Measurements from ENCODE around the gene FCHSD1. TPM values are rescaled to one million over a fixed set of nuclear protein-coding genes. Genes with fewer than 3 reads are reported as not detected.

Gene FCHSD1
- total RNA-seq, 1 donor, result 22.4 TPM

DNA sequence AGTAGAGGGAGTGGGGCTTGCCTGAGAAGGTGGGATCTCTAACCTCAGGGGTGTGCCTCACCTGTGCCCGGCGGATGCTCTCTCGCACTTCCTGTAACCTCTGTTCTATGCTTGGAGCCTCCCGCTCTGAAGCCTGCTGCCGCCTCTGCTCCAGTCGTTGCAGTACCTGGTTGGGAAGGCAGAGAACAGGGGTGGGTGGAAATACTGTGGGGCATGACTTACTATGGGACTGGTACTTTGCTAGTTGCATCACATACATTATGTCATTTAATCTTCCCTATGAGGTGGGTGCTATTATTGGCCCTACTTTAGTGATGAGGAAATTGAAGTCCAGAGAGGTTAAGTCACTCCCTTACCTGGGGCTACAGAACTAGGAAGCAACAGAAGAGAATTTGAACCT lies 5.2 kb downstream of the FCHSD1 start:
- peaks cover 61% of the 10 kb centered on the region for H3K36me3 ChIP-seq (ENCODE audit: insufficient read depth, low read length)
- peaks cover 15% of the 10 kb centered on the region for H4K20me1 ChIP-seq (ENCODE audit: insufficient read depth, low read length)

DNA sequence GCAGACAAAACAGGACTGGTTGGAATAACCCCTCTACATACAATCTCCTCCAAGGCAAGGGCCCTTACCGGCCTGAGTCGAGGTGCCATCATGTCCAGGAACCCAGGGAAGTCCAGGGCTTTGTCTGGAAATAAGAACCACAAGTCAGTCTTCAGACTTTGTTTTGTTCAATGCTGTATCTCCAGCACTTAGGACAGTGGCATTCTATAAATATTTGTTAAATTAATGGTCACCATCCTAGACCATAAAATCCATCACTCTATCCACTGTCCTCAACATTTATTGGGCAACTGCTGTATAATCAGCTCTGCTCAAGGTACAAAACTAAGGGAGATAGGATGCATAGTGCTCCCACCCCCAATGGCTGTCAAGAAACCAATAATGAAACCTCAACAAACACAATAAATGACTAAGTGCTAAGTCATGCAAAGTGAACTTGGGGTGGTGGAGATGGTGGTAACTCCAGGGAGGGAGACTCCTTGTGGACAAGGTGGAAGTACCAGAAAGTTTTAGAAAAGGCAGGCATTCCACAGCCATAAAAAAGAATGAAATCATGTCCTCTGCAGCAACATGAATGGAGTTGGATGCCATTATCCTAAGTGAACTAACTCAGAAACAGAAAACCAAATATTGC lies 9.5 kb downstream of the FCHSD1 start:
- peaks cover 27% of the 10 kb centered on the region for H4K20me1 ChIP-seq (ENCODE audit: insufficient read depth, low read length)
- H3K4me3 ChIP-seq (ENCODE audit: insufficient read depth, low read length), result no peak overlapping the region
- H3K4me2 ChIP-seq (ENCODE audit: insufficient read depth, low read length), result no peak overlapping the region
- no peaks in the 10 kb centered on the region for H3K27me3 ChIP-seq (ENCODE audit: insufficient read depth, low read length)
- no peak overlapping the region for H3K27ac ChIP-seq (ENCODE audit: low read depth, low read length)
- H3K4me1 ChIP-seq (ENCODE audit: insufficient read depth, low read length), result peaks cover 12% of the 10 kb centered on the region
- H3K36me3 ChIP-seq (ENCODE audit: insufficient read depth, low read length), result peaks cover 43% of the 10 kb centered on the region
- H3K79me2 ChIP-seq (ENCODE audit: insufficient read depth, low read length), result no peaks in the 10 kb centered on the region
- H3K9me3 ChIP-seq (ENCODE audit: low read depth, low read length), result no peaks in the 10 kb centered on the region
- no peak overlapping the region for H2AFZ ChIP-seq (ENCODE audit: low read length)
- TF ChIP-seq, protein P1, sequence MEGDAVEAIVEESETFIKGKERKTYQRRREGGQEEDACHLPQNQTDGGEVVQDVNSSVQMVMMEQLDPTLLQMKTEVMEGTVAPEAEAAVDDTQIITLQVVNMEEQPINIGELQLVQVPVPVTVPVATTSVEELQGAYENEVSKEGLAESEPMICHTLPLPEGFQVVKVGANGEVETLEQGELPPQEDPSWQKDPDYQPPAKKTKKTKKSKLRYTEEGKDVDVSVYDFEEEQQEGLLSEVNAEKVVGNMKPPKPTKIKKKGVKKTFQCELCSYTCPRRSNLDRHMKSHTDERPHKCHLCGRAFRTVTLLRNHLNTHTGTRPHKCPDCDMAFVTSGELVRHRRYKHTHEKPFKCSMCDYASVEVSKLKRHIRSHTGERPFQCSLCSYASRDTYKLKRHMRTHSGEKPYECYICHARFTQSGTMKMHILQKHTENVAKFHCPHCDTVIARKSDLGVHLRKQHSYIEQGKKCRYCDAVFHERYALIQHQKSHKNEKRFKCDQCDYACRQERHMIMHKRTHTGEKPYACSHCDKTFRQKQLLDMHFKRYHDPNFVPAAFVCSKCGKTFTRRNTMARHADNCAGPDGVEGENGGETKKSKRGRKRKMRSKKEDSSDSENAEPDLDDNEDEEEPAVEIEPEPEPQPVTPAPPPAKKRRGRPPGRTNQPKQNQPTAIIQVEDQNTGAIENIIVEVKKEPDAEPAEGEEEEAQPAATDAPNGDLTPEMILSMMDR (IDR thresholded peaks at IDR 0.05; ENCODE audit: extremely low read depth, low read depth, low read length), result peak; percentile 54
- peak; percentile 97 for DNase-seq (ENCODE audit: insufficient read length, low spot score, missing footprints)

More for the DNA sequence above, 5.2 kb downstream of the FCHSD1 start:
- Histone ChIP-seq H3K4me2 (ENCODE audit: insufficient read depth, low read length) (no peak overlapping the region), H2AFZ (ENCODE audit: low read length) (no peak overlapping the region), H3K9me3 (ENCODE audit: low read depth, low read length) (no peaks in the 10 kb centered on the region), H3K4me3 (ENCODE audit: insufficient read depth, low read length) (no peak overlapping the region), H3K79me2 (ENCODE audit: insufficient read depth, low read length) (peaks cover 12% of the 10 kb centered on the region), H3K4me1 (ENCODE audit: insufficient read depth, low read length) (peaks cover 9% of the 10 kb centered on the region), H3K27ac (ENCODE audit: low read depth, low read length) (no peak overlapping the region), H3K27me3 (ENCODE audit: insufficient read depth, low read length) (no peaks in the 10 kb centered on the region)
- no peak for DNase-seq (ENCODE audit: insufficient read length, low spot score, missing footprints)
- TF ChIP-seq, protein P1 (IDR thresholded peaks at IDR 0.05; ENCODE audit: extremely low read depth, low read depth, low read length), result no peak

DNA sequence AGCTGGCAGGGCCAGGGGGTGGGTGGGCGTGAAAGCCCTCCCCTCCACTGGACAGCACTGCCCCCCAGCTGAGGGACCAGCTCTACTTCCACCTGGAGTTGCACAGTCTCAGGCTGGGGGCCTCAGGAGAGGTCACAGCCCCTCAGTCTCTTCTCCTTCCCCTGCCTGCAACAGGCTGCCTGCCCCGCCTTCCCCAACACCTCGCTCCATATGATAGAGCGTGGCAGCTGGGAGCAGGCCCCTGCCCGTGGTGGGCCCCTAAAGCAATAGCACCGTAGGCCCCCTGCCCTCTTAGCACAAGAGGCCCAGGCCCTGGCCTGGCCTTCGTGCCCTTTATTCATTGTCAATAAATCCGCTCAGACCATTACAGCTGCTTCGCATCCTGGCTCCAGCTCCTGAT lies 10.5 kb downstream of the FCHSD1 start:
- Histone ChIP-seq H3K36me3 (ENCODE audit: insufficient read depth, low read length) (peaks cover 33% of the 10 kb centered on the region), H3K4me2 (ENCODE audit: insufficient read depth, low read length) (no peak overlapping the region), H4K20me1 (ENCODE audit: insufficient read depth, low read length) (peaks cover 30% of the 10 kb centered on the region), H3K27me3 (ENCODE audit: insufficient read depth, low read length) (no peaks in the 10 kb centered on the region), H3K9me3 (ENCODE audit: low read depth, low read length) (no peaks in the 10 kb centered on the region), H3K4me3 (ENCODE audit: insufficient read depth, low read length) (no peak overlapping the region), H3K4me1 (ENCODE audit: insufficient read depth, low read length) (peaks cover 17% of the 10 kb centered on the region), H3K79me2 (ENCODE audit: insufficient read depth, low read length) (peaks cover 10% of the 10 kb centered on the region), H3K27ac (ENCODE audit: low read depth, low read length) (no peak overlapping the region), H2AFZ (ENCODE audit: low read length) (no peak overlapping the region)
- TF ChIP-seq, protein P1 (IDR thresholded peaks at IDR 0.05; ENCODE audit: extremely low read depth, low read depth, low read length), result no peak
- DNase-seq (ENCODE audit: insufficient read length, low spot score, missing footprints), result no peak

DNA sequence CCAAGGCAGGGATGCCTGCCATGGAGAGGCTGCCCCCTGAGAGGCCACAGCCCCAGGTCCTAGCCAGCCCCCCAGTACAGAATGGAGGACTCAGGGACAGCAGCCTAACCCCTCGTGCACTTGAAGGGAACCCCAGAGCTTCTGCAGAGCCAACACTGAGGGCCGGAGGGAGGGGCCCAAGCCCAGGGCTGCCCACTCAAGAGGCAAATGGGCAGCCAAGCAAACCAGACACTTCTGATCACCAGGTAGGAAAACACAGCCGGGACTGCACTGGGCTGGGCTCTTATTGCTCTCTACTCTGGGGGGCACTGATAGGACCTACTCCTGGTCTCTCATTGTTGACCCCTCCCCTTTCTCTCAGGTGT lies 11.2 kb downstream of the FCHSD1 start:
- TF ChIP-seq, protein P1 (IDR thresholded peaks at IDR 0.05; ENCODE audit: extremely low read depth, low read depth, low read length), result no peak
- H3K4me3 ChIP-seq (ENCODE audit: insufficient read depth, low read length), result no peak overlapping the region
- H2AFZ ChIP-seq (ENCODE audit: low read length), result no peak overlapping the region
- H3K27me3 ChIP-seq (ENCODE audit: insufficient read depth, low read length), result no peaks in the 10 kb centered on the region
- peaks cover 24% of the 10 kb centered on the region for H3K4me1 ChIP-seq (ENCODE audit: insufficient read depth, low read length)
- H3K4me2 ChIP-seq (ENCODE audit: insufficient read depth, low read length), result no peak overlapping the region
- no peak for DNase-seq (ENCODE audit: insufficient read length, low spot score, missing footprints)
- H4K20me1 ChIP-seq (ENCODE audit: insufficient read depth, low read length), result peaks cover 36% of the 10 kb centered on the region
- no peaks in the 10 kb centered on the region for H3K9me3 ChIP-seq (ENCODE audit: low read depth, low read length)
- peaks cover 16% of the 10 kb centered on the region for H3K79me2 ChIP-seq (ENCODE audit: insufficient read depth, low read length)
- no peak overlapping the region for H3K27ac ChIP-seq (ENCODE audit: low read depth, low read length)
- H3K36me3 ChIP-seq (ENCODE audit: insufficient read depth, low read length), result peaks cover 26% of the 10 kb centered on the region

Measured in osteoblast (primary cell).